Lower leg skin (tissue), 4 donors: ENCODE results near the gene CFAP221. TPM values are rescaled to one million over a fixed set of nuclear protein-coding genes. Genes with fewer than 3 reads are reported as not detected.

ENCODE experiments used
- DNase-seq, 2 donors: peaks; one replicate each; pipeline ENCODE4 v3.0.0-alpha.2; 2019; ENCODE audit warnings: low spot score in 2 of 2
- H3K4me3 ChIP-seq: fragments of 200-600 bp; sonication (generic); 2 replicates; pipeline ENCODE4 v1.5.1; 2017; ENCODE audit warnings: mild to moderate bottlenecking, low read depth; ENCODE audit not compliant: poor library complexity, severe bottlenecking
- POLR2A ChIP-seq, 2 donors: fragments of 450-650 bp; IDR thresholded peaks; one replicate each; pipeline ENCODE4 v1.6.1; 2016 to 2017; ENCODE audit warnings: antibody characterized with exemption in 2 of 2, mild to moderate bottlenecking in 1 of 2, moderate library complexity in 1 of 2
- WGBS, 2 donors: methylation state at CpG; one replicate each; pipeline ENCODE4 v1.1.5; 2018; 5-methylcytosine and 5-hydroxymethylcytosine counted together
- intact Hi-C: fragments of 100-400 bp; cut with DNase I; formaldehyde crosslinking; loops from one replicate; pipeline ENCODE4 v1.15.0; 2023; ENCODE audit warnings: low total_unique reads
- total RNA-seq, 4 donors: library from RNA; depleted of rRNA; stranded (reverse); fragments of >200 nt; gene quantifications; one replicate each; pipeline ENCODE4 v1.1.0, GENCODE V29; 2016
- TF ChIP-seq, protein P1 (sequence below), 3 donors: fragments of 450-650 bp; IDR thresholded peaks; one replicate each; pipeline ENCODE4 v1.5.1; 2016; ENCODE audit warnings: antibody characterized with exemption in 3 of 3, mild to moderate bottlenecking in 3 of 3, moderate library complexity in 2 of 3

CFAP221 gene
- total RNA-seq = not detected

- intact Hi-C loops = no loop called here
- TF ChIP-seq, protein P1, sequence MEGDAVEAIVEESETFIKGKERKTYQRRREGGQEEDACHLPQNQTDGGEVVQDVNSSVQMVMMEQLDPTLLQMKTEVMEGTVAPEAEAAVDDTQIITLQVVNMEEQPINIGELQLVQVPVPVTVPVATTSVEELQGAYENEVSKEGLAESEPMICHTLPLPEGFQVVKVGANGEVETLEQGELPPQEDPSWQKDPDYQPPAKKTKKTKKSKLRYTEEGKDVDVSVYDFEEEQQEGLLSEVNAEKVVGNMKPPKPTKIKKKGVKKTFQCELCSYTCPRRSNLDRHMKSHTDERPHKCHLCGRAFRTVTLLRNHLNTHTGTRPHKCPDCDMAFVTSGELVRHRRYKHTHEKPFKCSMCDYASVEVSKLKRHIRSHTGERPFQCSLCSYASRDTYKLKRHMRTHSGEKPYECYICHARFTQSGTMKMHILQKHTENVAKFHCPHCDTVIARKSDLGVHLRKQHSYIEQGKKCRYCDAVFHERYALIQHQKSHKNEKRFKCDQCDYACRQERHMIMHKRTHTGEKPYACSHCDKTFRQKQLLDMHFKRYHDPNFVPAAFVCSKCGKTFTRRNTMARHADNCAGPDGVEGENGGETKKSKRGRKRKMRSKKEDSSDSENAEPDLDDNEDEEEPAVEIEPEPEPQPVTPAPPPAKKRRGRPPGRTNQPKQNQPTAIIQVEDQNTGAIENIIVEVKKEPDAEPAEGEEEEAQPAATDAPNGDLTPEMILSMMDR (IDR thresholded peaks at IDR 0.05) = no peak
- TF ChIP-seq POLR2A (IDR thresholded peaks at IDR 0.05) = no peak
- H3K4me3 ChIP-seq = peak within 1 kb of the TSS; percentile 30
- peak in 1 of 2 donors; percentile 19 for DNase-seq
- 7% methylated on average over 53 to 61 of the region's 89 CpGs for WGBS, 2 donors
Observed at GRCh38 chr2:119544075-119544938, at the start of gene CFAP221. Gene CFAP221, plus strand, starts transcription at chr2:119544449. Its CDS starts 1,683 bp downstream, at chr2:119546132.

- H3K4me3 ChIP-seq = no peak overlapping the region
- TF ChIP-seq, protein P1 (IDR thresholded peaks at IDR 0.05) = no peak
- no peak for TF ChIP-seq POLR2A (IDR thresholded peaks at IDR 0.05)
- WGBS, 2 donors = 80 to 95% methylated on average over 2 of the region's 2 CpGs
- no peak for DNase-seq
- intact Hi-C loops = no loop called here
Observed at GRCh38 chr2:119495948-119496347, 48.3 kb upstream of the CFAP221 start.

DNA sequence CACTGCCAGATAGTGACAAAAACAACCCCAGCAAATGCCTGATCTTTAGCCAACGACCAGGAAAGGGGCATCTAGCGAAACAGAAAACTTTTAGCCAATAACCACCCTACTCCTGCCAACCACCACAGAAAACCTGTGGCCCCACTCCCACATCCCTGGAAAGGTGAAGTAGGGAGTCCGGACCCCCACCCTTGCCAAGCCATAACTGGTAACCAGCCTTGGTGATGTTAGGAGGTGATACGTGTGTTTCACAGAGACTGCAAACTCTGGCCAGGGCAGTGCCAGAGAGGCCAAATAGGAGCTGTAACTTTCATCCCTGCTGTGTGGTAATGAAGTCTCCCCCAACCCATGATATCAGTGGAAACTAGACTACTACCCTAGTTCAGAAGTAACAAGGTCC is 47.6 kb upstream of the CFAP221 start:
- TF ChIP-seq, protein P1 (IDR thresholded peaks at IDR 0.05) = no peak
- TF ChIP-seq POLR2A (IDR thresholded peaks at IDR 0.05) = no peak
- intact Hi-C loops = no loop called here
- no peak overlapping the region for H3K4me3 ChIP-seq
- DNase-seq = no peak
- WGBS, 2 donors = 59 to 85% methylated on average over 4 of the region's 4 CpGs

DNA sequence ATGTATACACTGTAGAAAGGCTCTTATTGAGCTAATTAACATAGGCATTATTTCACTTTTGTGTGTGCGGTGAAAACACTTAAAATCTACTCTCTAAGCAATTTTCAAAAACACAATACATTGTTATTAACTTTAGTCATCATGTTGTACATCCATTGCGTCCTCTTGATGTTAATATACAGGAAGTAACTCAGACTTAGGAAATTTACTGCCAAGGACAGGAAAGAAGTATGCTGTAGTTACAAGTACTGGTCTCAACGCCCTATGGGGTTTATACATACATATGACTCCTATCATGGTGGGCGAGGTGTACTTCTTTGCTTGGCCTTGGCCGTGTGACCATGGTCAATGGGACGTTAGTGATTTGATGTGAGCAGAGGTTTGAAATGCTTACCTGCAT is 35.5 kb upstream of the CFAP221 start:
- intact Hi-C loops = no loop called here
- no peak for TF ChIP-seq POLR2A (IDR thresholded peaks at IDR 0.05)
- TF ChIP-seq, protein P1 (IDR thresholded peaks at IDR 0.05) = no peak
- WGBS, 2 donors = 72 to 76% methylated on average over 6 of the region's 6 CpGs
- H3K4me3 ChIP-seq = no peak overlapping the region
- no peak for DNase-seq

GRCh38 chr2:119511989-119512388 is 32.3 kb upstream of the CFAP221 start:
- H3K4me3 ChIP-seq = no peak overlapping the region
- TF ChIP-seq POLR2A (IDR thresholded peaks at IDR 0.05) = no peak
- TF ChIP-seq, protein P1 (IDR thresholded peaks at IDR 0.05) = no peak
- intact Hi-C loops = no loop called here
- DNase-seq = no peak
- WGBS, 2 donors = 85 to 90% methylated on average over 3 of the region's 3 CpGs
